ENCODE measurements around the gene FHOD1. TPM values are rescaled to one million over a fixed set of nuclear protein-coding genes. Genes with fewer than 3 reads are reported as not detected.

FHOD1 gene
- total RNA-seq, 1 experiment from 2014 or later, result 58.2 TPM

- Histone ChIP-seq H3F3A (ENCODE audit: insufficient read depth, low read depth) (peaks cover 37% of the 10 kb centered on the region), H3K4me1 (replicated peaks; ENCODE audit: insufficient read depth) (peaks cover 32% of the 10 kb centered on the region), H2AFZ (peak within 1 kb of the TSS; percentile 80), H3K79me2 (ENCODE audit: low read depth) (peaks cover 36% of the 10 kb centered on the region), H3K4me3 (peak within 1 kb of the TSS; percentile 92), H4K20me1 (ENCODE audit: insufficient read depth) (peaks cover 9% of the 10 kb centered on the region), H3K27me3 (ENCODE audit: insufficient read depth, low read depth) (no peaks in the 10 kb centered on the region), H3K4me2 (peak within 1 kb of the TSS; percentile 96), H3K36me3 (ENCODE audit: low read depth) (peaks cover 25% of the 10 kb centered on the region; the same call in 1 of the 2 replicates), H3K9me3 (ENCODE audit: insufficient read depth, low read depth) (no peaks in the 10 kb centered on the region), H3K9me2 (ENCODE audit: insufficient read depth) (no peaks in the 10 kb centered on the region), H3K27ac (no peak within 1 kb of the TSS)
- intact Hi-C loops (cut with micrococcal nuclease; ENCODE audit: unreplicated experiment), result loop anchor here (10.0 kb wide), 2 partner anchors 203 to 273 kb away; partner anchors contain the start of gene TPPP3
- peak; percentile 80 to 87 for DNase-seq
- ChIA-PET CTCF (interaction anchor here (0.6 to 0.7 kb wide), 4 partner anchors 9 to 310 kb away, joined by 3 to 4 read pairs (median 3); no protein-coding TSS in a partner anchor), POLR2A (ENCODE audit: unreplicated experiment) (no interaction called here)
- TF ChIP-seq CTCF (conservative IDR thresholded peaks at IDR 0.05), result no peak
- no peak for TF ChIP-seq EZH2 (IDR thresholded peaks at IDR 0.05; ENCODE audit: low read depth)
- no TSS peak for BruUV-seq (replicated peaks)
Observed at GRCh38 chr16:67191995-67192681, 55.1 kb downstream of the FHOD1 start, which contains the start of gene E2F4. TSS of gene E2F4 (plus strand) at chr16:67192155. CDS start at chr16:67192228, 73 bp downstream.

- Histone ChIP-seq H3K27me3 (ENCODE audit: insufficient read depth, low read depth) (no peaks in the 10 kb centered on the region), H3F3A (ENCODE audit: insufficient read depth, low read depth) (peaks cover 31% of the 10 kb centered on the region), H3K27ac (no peak overlapping the region), H3K4me1 (replicated peaks; ENCODE audit: insufficient read depth) (peaks cover 31% of the 10 kb centered on the region), H2AFZ (peak overlapping the region; percentile 58), H3K9me2 (ENCODE audit: insufficient read depth) (no peaks in the 10 kb centered on the region), H3K4me3 (peak overlapping the region; percentile 92; the same call in 1 of the 2 replicates), H3K9me3 (ENCODE audit: insufficient read depth, low read depth) (no peaks in the 10 kb centered on the region), H4K20me1 (ENCODE audit: insufficient read depth) (peaks cover 9% of the 10 kb centered on the region), H3K79me2 (ENCODE audit: low read depth) (peaks cover 36% of the 10 kb centered on the region), H3K36me3 (ENCODE audit: low read depth) (peaks cover 23% of the 10 kb centered on the region; the same call in 1 of the 2 replicates), H3K4me2 (peak overlapping the region; percentile 96)
- intact Hi-C loops (cut with micrococcal nuclease; ENCODE audit: unreplicated experiment), result loop anchor here (10.0 kb wide), 2 partner anchors 203 to 273 kb away; partner anchors contain the start of gene TPPP3
- no peak for TF ChIP-seq EZH2 (IDR thresholded peaks at IDR 0.05; ENCODE audit: low read depth)
- no peak for TF ChIP-seq CTCF (conservative IDR thresholded peaks at IDR 0.05)
- no TSS peak for BruUV-seq (replicated peaks)
- CTCF ChIA-PET, result no interaction called here
- DNase-seq, result no peak
- POLR2A ChIA-PET (ENCODE audit: unreplicated experiment), result no interaction called here
Observed at GRCh38 chr16:67191411-67191994, 55.8 kb downstream of the FHOD1 start.

- DNase-seq, result no peak
- Histone ChIP-seq H3K4me3 (0 out of 2 replicates have a peak overlapping the region, but pooled peaks have one; percentile 92), H3K27ac (no peak overlapping the region)
Observed at GRCh38 chr16:67190448-67191399, 56.6 kb downstream of the FHOD1 start.

More at GRCh38 chr16:67190448-67191399, 56.6 kb downstream of the FHOD1 start:
- Histone ChIP-seq H3K36me3 (ENCODE audit: low read depth) (peaks cover 15% of the 10 kb centered on the region; the same call in 1 of the 2 replicates), H3K9me3 (ENCODE audit: insufficient read depth, low read depth) (no peaks in the 10 kb centered on the region), H3K9me2 (ENCODE audit: insufficient read depth) (no peaks in the 10 kb centered on the region), H2AFZ (no peak overlapping the region), H3K4me1 (replicated peaks; ENCODE audit: insufficient read depth) (peaks cover 33% of the 10 kb centered on the region), H3K79me2 (ENCODE audit: low read depth) (peaks cover 36% of the 10 kb centered on the region), H3K4me2 (peak overlapping the region; percentile 96; the same call in 1 of the 2 replicates), H3K27me3 (ENCODE audit: insufficient read depth, low read depth) (no peaks in the 10 kb centered on the region), H4K20me1 (ENCODE audit: insufficient read depth) (peaks cover 9% of the 10 kb centered on the region), H3F3A (ENCODE audit: insufficient read depth, low read depth) (peaks cover 29% of the 10 kb centered on the region)
- intact Hi-C loops (cut with micrococcal nuclease; ENCODE audit: unreplicated experiment), result loop anchor here (10.0 kb wide), 2 partner anchors 204 to 274 kb away; partner anchors contain the start of gene TPPP3
- ChIA-PET CTCF (no interaction called here), POLR2A (ENCODE audit: unreplicated experiment) (no interaction called here)
- BruUV-seq (replicated peaks), result no TSS peak
- TF ChIP-seq EZH2 (IDR thresholded peaks at IDR 0.05; ENCODE audit: low read depth), result no peak

All from PC-9 (cell line).